ENCODE data around the gene SIRT4. TPM values are rescaled to one million over a fixed set of nuclear protein-coding genes. Genes with fewer than 3 reads are reported as not detected.

The SIRT4 gene
- total and polyA plus RNA-seq, 11 donors, result 3.0 to 10.6 (median 4.7) TPM

DNA sequence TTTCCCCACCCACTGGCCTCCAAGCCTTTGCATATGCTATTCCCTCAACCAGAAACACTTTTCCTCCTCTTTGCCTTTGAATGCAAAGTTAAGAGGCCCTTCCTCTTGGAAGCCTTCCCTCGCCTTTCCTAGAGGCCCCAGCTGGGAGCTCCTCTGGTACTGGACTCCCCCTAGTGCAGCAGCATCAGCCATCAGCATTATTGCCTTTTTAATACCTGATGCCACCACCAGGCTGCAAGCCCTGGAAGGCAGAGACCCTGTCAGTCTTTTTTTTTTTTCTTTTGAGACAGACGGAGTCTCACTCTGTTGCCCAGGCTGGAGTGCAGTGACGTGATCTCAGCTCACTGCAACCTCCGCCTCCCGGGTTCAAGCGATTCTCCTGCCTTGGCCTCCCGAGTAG is 44.6 kb downstream of the SIRT4 start:
- Histone ChIP-seq H3K27me3 (no peaks in the 10 kb centered on the region), H3K9me3 (no peaks in the 10 kb centered on the region), H3K4me1 (no peaks in the 10 kb centered on the region), H3K36me3 (peaks cover 0 to 8% (median 0%) of the 10 kb centered on the region in 9 donors), H3K27ac (no peak overlapping the region), H3K4me3 (no peak overlapping the region)
- 90 to 95% (median 92%) methylated on average over 7 of the region's 7 CpGs for WGBS, 4 donors
- ATAC-seq (no peak), DNase-seq (no peak)
- intact Hi-C loops (cut with DNase I), result no loop called here
- TF ChIP-seq POLR2A (IDR thresholded peaks at IDR 0.05), result no peak
- TF ChIP-seq, protein P1, sequence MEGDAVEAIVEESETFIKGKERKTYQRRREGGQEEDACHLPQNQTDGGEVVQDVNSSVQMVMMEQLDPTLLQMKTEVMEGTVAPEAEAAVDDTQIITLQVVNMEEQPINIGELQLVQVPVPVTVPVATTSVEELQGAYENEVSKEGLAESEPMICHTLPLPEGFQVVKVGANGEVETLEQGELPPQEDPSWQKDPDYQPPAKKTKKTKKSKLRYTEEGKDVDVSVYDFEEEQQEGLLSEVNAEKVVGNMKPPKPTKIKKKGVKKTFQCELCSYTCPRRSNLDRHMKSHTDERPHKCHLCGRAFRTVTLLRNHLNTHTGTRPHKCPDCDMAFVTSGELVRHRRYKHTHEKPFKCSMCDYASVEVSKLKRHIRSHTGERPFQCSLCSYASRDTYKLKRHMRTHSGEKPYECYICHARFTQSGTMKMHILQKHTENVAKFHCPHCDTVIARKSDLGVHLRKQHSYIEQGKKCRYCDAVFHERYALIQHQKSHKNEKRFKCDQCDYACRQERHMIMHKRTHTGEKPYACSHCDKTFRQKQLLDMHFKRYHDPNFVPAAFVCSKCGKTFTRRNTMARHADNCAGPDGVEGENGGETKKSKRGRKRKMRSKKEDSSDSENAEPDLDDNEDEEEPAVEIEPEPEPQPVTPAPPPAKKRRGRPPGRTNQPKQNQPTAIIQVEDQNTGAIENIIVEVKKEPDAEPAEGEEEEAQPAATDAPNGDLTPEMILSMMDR (IDR thresholded peaks at IDR 0.05), result no peak

DNA sequence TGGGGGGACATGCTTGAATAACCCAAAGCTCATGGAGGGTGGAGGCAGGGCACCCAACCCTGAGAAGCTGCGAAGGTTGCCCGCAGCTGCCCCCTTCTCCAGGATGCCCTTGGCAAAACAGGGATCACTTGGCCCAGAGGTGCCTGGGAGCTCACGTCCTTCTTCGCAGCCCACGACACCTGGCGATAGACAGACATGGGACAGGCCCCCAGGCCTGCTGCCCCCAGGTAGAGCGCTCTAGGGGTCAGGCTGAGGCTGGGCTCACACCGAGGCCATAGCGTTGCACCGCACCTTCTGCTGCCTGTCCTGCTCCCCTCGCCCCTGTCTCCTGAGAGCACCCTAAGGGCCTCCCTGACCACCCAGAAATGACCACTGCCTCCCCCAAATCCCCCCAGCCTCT is 45.6 kb downstream of the SIRT4 start:
- intact Hi-C loops (cut with DNase I), result no loop called here
- Histone ChIP-seq H3K4me1 (no peaks in the 10 kb centered on the region), H3K36me3 (peaks cover 0 to 8% (median 0%) of the 10 kb centered on the region in 9 donors), H3K9me3 (no peaks in the 10 kb centered on the region), H3K27ac (no peak overlapping the region), H3K27me3 (no peaks in the 10 kb centered on the region), H3K4me3 (no peak overlapping the region)
- 92 to 100% (median 94%) methylated on average over 10 to 11 of the region's 11 CpGs for WGBS, 4 donors
- no peak for DNase-seq
- TF ChIP-seq, protein P1 (IDR thresholded peaks at IDR 0.05), result no peak
- no peak for TF ChIP-seq POLR2A (IDR thresholded peaks at IDR 0.05)
- ATAC-seq, result no peak

DNA sequence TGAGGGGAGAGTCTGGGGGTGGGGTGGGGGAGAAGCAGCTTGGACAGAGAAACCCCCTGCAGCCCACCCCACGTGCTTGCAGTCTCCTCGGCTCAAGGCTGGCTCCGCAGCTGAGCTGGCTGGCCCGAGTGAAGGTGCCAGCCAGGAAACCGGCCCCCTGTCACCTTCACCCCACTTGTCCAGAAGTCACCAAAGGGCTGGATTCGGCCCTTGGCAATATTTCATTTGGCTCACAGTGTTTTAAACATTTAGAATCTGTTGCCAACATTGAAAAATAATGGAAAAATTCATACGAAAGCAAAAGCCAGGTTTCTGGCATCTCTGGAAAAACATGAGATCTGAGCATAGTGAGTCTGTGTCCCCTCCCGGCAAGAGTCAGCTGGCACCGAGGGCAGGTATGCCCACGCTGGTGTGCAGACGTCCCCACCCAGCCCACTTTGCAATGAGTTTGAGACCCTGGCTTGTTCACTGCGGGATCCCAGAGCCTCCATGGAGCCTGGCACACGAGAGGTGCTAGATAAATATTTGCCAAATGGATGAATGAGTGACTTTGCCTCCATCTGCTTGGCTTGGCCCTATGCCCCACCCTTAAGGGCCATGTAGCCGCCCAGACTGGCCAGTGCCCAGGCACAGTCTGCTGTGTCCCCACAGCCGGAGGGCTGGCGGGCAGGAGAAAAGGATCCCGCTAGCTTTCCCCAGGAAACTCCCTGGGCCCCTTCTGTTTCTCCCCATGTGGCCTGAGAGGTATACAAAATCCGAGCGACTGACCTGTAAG is 48.6 kb downstream of the SIRT4 start:
- intact Hi-C loops (cut with DNase I), result no loop called here

DNA sequence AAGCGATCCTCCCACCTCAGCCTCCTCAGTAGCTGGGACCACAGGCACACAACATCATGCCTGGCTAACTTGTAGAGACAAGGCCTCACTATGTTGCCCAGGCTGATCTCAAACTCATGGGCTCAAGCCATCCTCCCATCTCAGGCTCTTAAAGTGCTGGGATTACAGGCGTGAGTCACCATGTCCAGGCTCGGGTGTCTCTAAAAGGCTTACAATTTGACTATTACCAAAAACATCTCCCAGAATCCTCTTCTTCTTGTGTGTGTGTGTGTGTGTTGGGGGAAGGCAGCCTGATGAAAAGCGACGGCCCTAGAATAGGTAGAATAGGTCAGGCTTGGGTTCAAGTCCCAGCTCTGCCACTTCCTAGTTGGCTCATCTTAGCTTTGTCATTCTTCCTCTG is 50.0 kb downstream of the SIRT4 start:
- 71 to 88% (median 83%) methylated on average over 5 of the region's 5 CpGs for WGBS, 4 donors
- no peak overlapping the region for H3K27ac ChIP-seq
- no peaks in the 10 kb centered on the region for H3K9me3 ChIP-seq
- ATAC-seq, result no peak
- no peak for TF ChIP-seq POLR2A (IDR thresholded peaks at IDR 0.05)
- TF ChIP-seq, protein P1 (IDR thresholded peaks at IDR 0.05), result no peak
- no peak for DNase-seq
- intact Hi-C loops (cut with DNase I), result no loop called here
- H3K4me1 ChIP-seq, result peaks cover 0 to 4% (median 0%) of the 10 kb centered on the region in 12 donors
- no peak overlapping the region for H3K4me3 ChIP-seq
- peaks cover 0 to 12% (median 0%) of the 10 kb centered on the region in 9 donors for H3K36me3 ChIP-seq
- H3K27me3 ChIP-seq, result no peaks in the 10 kb centered on the region

More for the DNA sequence above, 48.6 kb downstream of the SIRT4 start:
- no peaks in the 10 kb centered on the region for H3K9me3 ChIP-seq
- peaks cover 0 to 6% (median 0%) of the 10 kb centered on the region in 9 donors for H3K36me3 ChIP-seq
- DNase-seq, result no peak
- ATAC-seq, result no peak
- TF ChIP-seq POLR2A (IDR thresholded peaks at IDR 0.05), result no peak
- TF ChIP-seq, protein P1 (IDR thresholded peaks at IDR 0.05), result no peak
- H3K27me3 ChIP-seq, result no peaks in the 10 kb centered on the region
- H3K4me1 ChIP-seq, result no peaks in the 10 kb centered on the region
- H3K27ac ChIP-seq, result no peak overlapping the region
- no peak overlapping the region for H3K4me3 ChIP-seq
- 76 to 86% (median 83%) methylated on average over 19 of the region's 19 CpGs for WGBS, 4 donors
